ENCODE measurements around the gene CELF4. TPM values are rescaled to one million over a fixed set of nuclear protein-coding genes. Genes with fewer than 3 reads are reported as not detected.

CELF4 gene
- total and polyA plus RNA-seq, 2 of the 4 experiments (the other 2 are of a cell fraction), result not detected

DNA sequence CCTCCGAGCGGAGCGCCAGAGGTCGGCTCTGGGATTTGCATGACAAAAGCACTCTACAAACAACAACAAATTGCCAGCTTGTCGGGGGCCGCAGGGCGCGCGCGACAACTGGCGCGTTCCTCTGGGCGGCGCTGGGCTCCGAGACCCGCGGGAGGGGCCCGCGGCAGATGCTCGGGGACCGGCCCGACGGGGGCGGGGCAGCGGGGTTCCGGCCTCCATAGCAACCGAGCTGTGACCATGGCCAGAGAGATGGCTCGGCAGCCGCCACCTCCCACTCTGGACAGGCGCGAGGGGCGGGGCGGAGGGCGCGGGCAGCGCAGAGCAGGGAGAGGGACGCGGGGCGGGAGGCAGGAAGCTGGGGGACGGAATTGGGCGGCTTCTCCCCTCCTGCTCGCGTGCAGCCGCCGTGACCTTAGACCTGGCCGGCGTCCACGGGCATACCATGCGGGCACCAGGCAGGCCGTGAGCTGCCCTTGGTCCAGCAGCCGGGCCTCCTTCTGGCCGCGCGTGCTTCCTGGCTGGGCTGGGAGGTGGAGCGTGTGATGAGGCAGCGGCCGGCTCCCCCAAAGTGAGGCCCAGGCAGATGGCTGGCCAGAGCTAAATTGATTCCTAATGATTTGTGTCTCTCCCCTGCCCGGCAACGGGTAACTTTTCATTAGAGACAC, 171.5 kb downstream of the CELF4 start:
- Histone ChIP-seq H3K56ac (ENCODE audit: extremely low read depth, insufficient read depth, low read length) (peak overlapping the region; percentile 70; the same call in 1 of the 2 replicates), H2BK5ac (ENCODE audit: low read depth, low read length, poor library complexity, severe bottlenecking) (peak overlapping the region; percentile 39), H3K9me3 (ENCODE audit: control insufficient read depth, insufficient read depth, low read length) (peaks cover 6% of the 10 kb centered on the region; the same call in 1 of the 2 replicates), H3K4me3 (ENCODE audit: insufficient read depth, low read depth, low read length) (peak overlapping the region; percentile 29), H3K23ac (ENCODE audit: low read depth, low read length) (peak overlapping the region; percentile 52; the same call in 1 of the 2 replicates), H3K9me1 (ENCODE audit: insufficient read depth, low read length) (peaks cover 3% of the 10 kb centered on the region; the same call in 1 of the 2 replicates), H4K20me1 (ENCODE audit: insufficient read depth, low read length) (no peaks in the 10 kb centered on the region), H3K14ac (replicated peaks; ENCODE audit: low read depth, low read length) (peak overlapping the region; percentile 94; the same call in 1 of the 2 replicates), H4K8ac (ENCODE audit: low read depth in 2 of 2, low read length in 2 of 2) (peak overlapping the region; percentile 89 to 95), H2AFZ (replicated peaks; ENCODE audit: low read length, poor library complexity) (peak overlapping the region; percentile 94), H4K91ac (ENCODE audit: insufficient read depth, low read depth, low read length) (peak overlapping the region; percentile 85), H2BK15ac (ENCODE audit: low read depth, low read length) (peak overlapping the region; percentile 81; the same call in 1 of the 3 replicates), H3K9ac (ENCODE audit: low read depth, low read length) (peak overlapping the region; percentile 58; the same call in 1 of the 2 replicates), H3K4me2 (ENCODE audit: low read depth, low read length) (peak overlapping the region; percentile 64), H2BK20ac (ENCODE audit: low read depth, low read length) (peak overlapping the region; percentile 90), H4K5ac (ENCODE audit: low read depth, low read length) (peak overlapping the region; percentile 89), H2AK9ac (replicated peaks; ENCODE audit: low read depth, low read length, poor library complexity) (peak overlapping the region; percentile 62), H3K27me3 (ENCODE audit: control insufficient read depth, insufficient read depth, low read length) (peaks cover 4% of the 10 kb centered on the region; the same call in 1 of the 2 replicates), H3K79me1 (ENCODE audit: low read depth in 1 of 2, low read length in 2 of 2) (no peaks in the 10 kb centered on the region), H3K18ac (ENCODE audit: low read depth, low read length) (peak overlapping the region; percentile 84), H2BK120ac (ENCODE audit: low read depth, low read length) (peak overlapping the region; percentile 90), H3K4ac (ENCODE audit: low read depth, low read length) (peak overlapping the region; percentile 95), H3K27ac (ENCODE audit: insufficient read depth, low read length) (peak overlapping the region; percentile 87), H3K36me3 (ENCODE audit: control insufficient read depth, insufficient read depth, low read length) (no peaks in the 10 kb centered on the region), H3K4me1 (ENCODE audit: control insufficient read depth, insufficient read depth, low read length) (peaks cover 20% of the 10 kb centered on the region), H2AK5ac (ENCODE audit: low read depth, low read length) (peak overlapping the region; percentile 72; the same call in 1 of the 2 replicates)
- ChIA-PET CTCF (interaction anchor here (0.6 kb wide), 1 partner anchor 14 kb away, joined by 3 read pairs; no protein-coding TSS in a partner anchor), POLR2A (ENCODE audit: unreplicated experiment) (no interaction called here)
- no TSS peak for BruUV-seq (replicated peaks)
- ATAC-seq (ENCODE audit: low read depth) (peak; percentile 96), DNase-seq (peak; percentile 76)
- no peak for TF ChIP-seq RCOR1 (IDR thresholded peaks at IDR 0.05; ENCODE audit: insufficient replicate concordance, low read length)
- TF ChIP-seq MXI1 (IDR thresholded peaks at IDR 0.05; ENCODE audit: borderline replicate concordance, low read depth, low read length), result peak; percentile 64; the same call in 1 of the 2 replicates
- peak; percentile 94 for TF ChIP-seq BHLHE40 (IDR thresholded peaks at IDR 0.05; ENCODE audit: low read depth, low read length)
- TF ChIP-seq, protein P1, sequence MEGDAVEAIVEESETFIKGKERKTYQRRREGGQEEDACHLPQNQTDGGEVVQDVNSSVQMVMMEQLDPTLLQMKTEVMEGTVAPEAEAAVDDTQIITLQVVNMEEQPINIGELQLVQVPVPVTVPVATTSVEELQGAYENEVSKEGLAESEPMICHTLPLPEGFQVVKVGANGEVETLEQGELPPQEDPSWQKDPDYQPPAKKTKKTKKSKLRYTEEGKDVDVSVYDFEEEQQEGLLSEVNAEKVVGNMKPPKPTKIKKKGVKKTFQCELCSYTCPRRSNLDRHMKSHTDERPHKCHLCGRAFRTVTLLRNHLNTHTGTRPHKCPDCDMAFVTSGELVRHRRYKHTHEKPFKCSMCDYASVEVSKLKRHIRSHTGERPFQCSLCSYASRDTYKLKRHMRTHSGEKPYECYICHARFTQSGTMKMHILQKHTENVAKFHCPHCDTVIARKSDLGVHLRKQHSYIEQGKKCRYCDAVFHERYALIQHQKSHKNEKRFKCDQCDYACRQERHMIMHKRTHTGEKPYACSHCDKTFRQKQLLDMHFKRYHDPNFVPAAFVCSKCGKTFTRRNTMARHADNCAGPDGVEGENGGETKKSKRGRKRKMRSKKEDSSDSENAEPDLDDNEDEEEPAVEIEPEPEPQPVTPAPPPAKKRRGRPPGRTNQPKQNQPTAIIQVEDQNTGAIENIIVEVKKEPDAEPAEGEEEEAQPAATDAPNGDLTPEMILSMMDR (conservative IDR thresholded peaks at IDR 0.05; ENCODE audit: low read depth, low read length), result 0 out of 2 replicates have a peak, but pooled peaks have one; percentile 3
- no peak for TF ChIP-seq RAD21 (IDR thresholded peaks at IDR 0.05; ENCODE audit: low read length)
- TF ChIP-seq MAZ (IDR thresholded peaks at IDR 0.05; ENCODE audit: borderline replicate concordance, low read depth, low read length), result peak; percentile 80
- WGBS, 2 experiments (ENCODE audit: extremely low coverage in 2 of 2, insufficient read length in 1 of 2), result 0% methylated on average over 12 of the region's 59 CpGs; no CpG with 5 or more reads in 1 of the 2 experiments
- in situ Hi-C loops (cut with MboI; ENCODE audit: low sequenced_read_pairs), result loop anchor here (10.0 kb wide), 1 partner anchor 51 kb away; no protein-coding TSS in a partner anchor
- intact Hi-C loops (cut with micrococcal nuclease), result loop anchor here (2.0 kb wide), 1 partner anchor 83 kb away; no protein-coding TSS in a partner anchor
- dilution Hi-C loops (cut with HindIII; ENCODE audit: low sequenced_read_pairs, unreplicated experiment), result no loop called here
